Brain pericyte (primary cell): ENCODE measurements around the gene SAMD1.

Experiments used
- DNase-seq: peaks from one replicate; pipeline ENCODE4 v3.0.0-alpha.2; 2012; ENCODE audit warnings: low read depth, low spot score

SAMD1 gene

GRCh38 chr19:14089662-14090508, 666 bp downstream of the SAMD1 start:
- DNase-seq = no peak

- DNase-seq = no peak
These were observed 1.2 kb downstream of the SAMD1 start for GRCh38 chr19:14089412-14089661.

- DNase-seq = no peak
These were observed 1.7 kb downstream of the SAMD1 start for GRCh38 chr19:14088634-14089411.

GRCh38 chr19:14086098-14086497, 4.5 kb downstream of the SAMD1 start:
- no peak for DNase-seq

- DNase-seq = no peak
These were observed 5.1 kb downstream of the SAMD1 start, which contains the start of gene C19orf67 for GRCh38 chr19:14085309-14085995. C19orf67 (minus strand) TSS chr19:14085783; CDS start chr19:14085627, 156 bp downstream.

GRCh38 chr19:14082675-14082960, 7.9 kb downstream of the SAMD1 start:
- no peak for DNase-seq

GRCh38 chr19:14081797-14082674, 8.5 kb downstream of the SAMD1 start:
- DNase-seq = no peak

GRCh38 chr19:14080887-14081796, 9.4 kb downstream of the SAMD1 start:
- DNase-seq = peak; percentile 97

GRCh38 chr19:14078411-14078810, 12.1 kb downstream of the SAMD1 start:
- DNase-seq = no peak

- no peak for DNase-seq
These were observed 16.4 kb downstream of the SAMD1 start for GRCh38 chr19:14073925-14074838.

- no peak for DNase-seq
These were observed 17.2 kb downstream of the SAMD1 start for GRCh38 chr19:14073261-14073924.

GRCh38 chr19:14072535-14073260, 17.9 kb downstream of the SAMD1 start, which contains the start of gene MISP3:
MISP3 (plus strand) TSS chr19:14072786; CDS start chr19:14073310, 524 bp downstream.
- no peak for DNase-seq

- no peak for DNase-seq
These were observed 20.1 kb downstream of the SAMD1 start for GRCh38 chr19:14070268-14071050.

GRCh38 chr19:14066134-14066533, 24.4 kb downstream of the SAMD1 start:
- no peak for DNase-seq

- no peak for DNase-seq
These were observed 27.4 kb downstream of the SAMD1 start for GRCh38 chr19:14063105-14063504.

GRCh38 chr19:14062558-14062855, 28.0 kb downstream of the SAMD1 start:
- no peak for DNase-seq

GRCh38 chr19:14061751-14062557, 28.6 kb downstream of the SAMD1 start, which contains the start of gene PALM3:
PALM3 (minus strand) TSS chr19:14062076; CDS start chr19:14061980, 96 bp downstream.
- DNase-seq = no peak
